K562 (cell line): ENCODE data around the gene LRP1. TPM values are rescaled to one million over a fixed set of nuclear protein-coding genes. Genes with fewer than 3 reads are reported as not detected.

Experiments
- ATAC-seq: fragments of 200-7000 bp; cut with Tn5 transposase; 3 replicates; pipeline ENCODE4 v1.9.1; 2020; ENCODE audit warnings: moderate library complexity
- BruUV-seq: library from RNA; stranded (reverse); fragments of 400-500 nt; replicated peaks from 2 replicates; lab custom pipeline; 2021; lab: Mats Ljungman, UMichigan
- CTCF ChIA-PET: fragments of 300-600 bp; formaldehyde crosslinking; extraction: SDS; loops from one replicate; lab custom pipeline; 2021; ENCODE audit warnings: low intra/inter-chr PET ratio; lab: Yijun Ruan, JAX
- POLR2A ChIA-PET: fragments of 300-600, 350-650 bp; sonication (Branson Sonifier 250); formaldehyde crosslinking; extraction: SDS; loops from one replicate; lab custom pipeline; 2021; ENCODE audit warnings: antibody characterized with exemption, inconsistent platforms; lab: Yijun Ruan, JAX
- DNase-seq, 4 experiments: peaks; one replicate each; pipeline versions ENCODE4 v3.0.0 to v3.0.0-alpha.2; 2011 to 2018; ENCODE audit warnings: low spot score in 3 of 4, mixed read lengths in 3 of 4; ENCODE audit errors: extremely low read depth in 1 of 4
- FAIRE-seq: peaks from 2 replicates; lab custom pipeline; 2011; peaks lifted over from hg19 to GRCh38; lab: Jason Lieb, UNC
- H2AFZ ChIP-seq: 2 replicates; pipeline ENCODE4 v1.6.0; 2011; ENCODE audit warnings: low read depth, low read length, control low read depth, inconsistent platforms
- H3K27ac ChIP-seq: fragments of 200-600 bp; 3 replicates; pipeline ENCODE4 v1.8.0; 2011; ENCODE audit warnings: low read depth, mild to moderate bottlenecking, control low read depth, inconsistent platforms, low read length, moderate library complexity, mixed read lengths; ENCODE audit errors: extremely low read depth
- H3K27me3 ChIP-seq, 2 experiments: fragments of 300-600 bp in 1 of 2; 2 replicates in 1 of 2; 3 replicates in 1 of 2; pipeline versions ENCODE4 v1.6.0 to v1.8.0; 2011; ENCODE audit warnings: inconsistent platforms in 2 of 2, low read length in 2 of 2, mild to moderate bottlenecking in 1 of 2, mixed read lengths in 1 of 2, moderate library complexity in 1 of 2; ENCODE audit not compliant: control insufficient read depth in 2 of 2, insufficient read depth in 2 of 2
- H3K36me3 ChIP-seq: fragments of 300-600 bp; 3 replicates; pipeline ENCODE4 v1.8.0; 2011; ENCODE audit warnings: mild to moderate bottlenecking, low read length, inconsistent platforms; ENCODE audit not compliant: control insufficient read depth, insufficient read depth
- H3K4me1 ChIP-seq, 2 experiments: fragments of 200-600 bp in 1 of 2; replicated peaks in 1 of 2; 2 replicates in 1 of 2; 3 replicates in 1 of 2; pipeline versions ENCODE4 v1.5.1 to v1.8.0; 2011; ENCODE audit warnings: inconsistent platforms in 2 of 2, low read length in 2 of 2, mild to moderate bottlenecking in 1 of 2, mixed read lengths in 1 of 2, moderate library complexity in 1 of 2; ENCODE audit not compliant: control insufficient read depth in 2 of 2, insufficient read depth in 2 of 2
- H3K4me2 ChIP-seq: 2 replicates; pipeline ENCODE4 v1.6.1; 2011; ENCODE audit warnings: low read length, control low read depth, inconsistent platforms, mixed read lengths; ENCODE audit not compliant: insufficient read depth
- H3K4me3 ChIP-seq: fragments of 200-600 bp; sonication (generic), shearing (Covaris generic); 2 replicates; pipeline ENCODE4 v1.5.1; 2016; ENCODE audit warnings: control low read depth, inconsistent platforms
- H3K79me2 ChIP-seq: fragments of 200-600 bp; 3 replicates; pipeline ENCODE4 v1.8.0; 2011; ENCODE audit warnings: low read length, inconsistent platforms; ENCODE audit not compliant: control insufficient read depth, insufficient read depth
- H3K9ac ChIP-seq, 2 experiments: 2 replicates each; pipeline versions ENCODE4 v1.6.0 to v1.6.1; 2011; ENCODE audit warnings: low read depth in 2 of 2, low read length in 2 of 2, control low read depth in 1 of 2, inconsistent platforms in 1 of 2, mild to moderate bottlenecking in 1 of 2, mixed read lengths in 1 of 2; ENCODE audit not compliant: insufficient read depth in 1 of 2
- H3K9me1 ChIP-seq: one replicate; pipeline ENCODE4 v1.6.0; 2011; ENCODE audit warnings: inconsistent platforms, mild to moderate bottlenecking, low read length, moderate library complexity; ENCODE audit not compliant: control insufficient read depth, insufficient read depth
- H3K9me3 ChIP-seq: replicated peaks from 2 replicates; pipeline ENCODE4 v1.5.1; 2011; ENCODE audit warnings: low read depth, low read length, inconsistent platforms; ENCODE audit not compliant: control insufficient read depth, insufficient read depth
- H4K20me1 ChIP-seq: replicated peaks from 2 replicates; pipeline ENCODE4 v1.6.1; 2011; ENCODE audit warnings: low read length, inconsistent platforms, mixed read lengths; ENCODE audit not compliant: control insufficient read depth, insufficient read depth
- ARHGAP35 ChIP-seq: fragments of 450-650 bp; IDR thresholded peaks from 2 replicates; pipeline ENCODE4 v1.6.1; 2018; ENCODE audit not compliant: partially characterized antibody
- EGR1 ChIP-seq: fragments of 450-650 bp; conservative IDR thresholded peaks from 2 replicates; pipeline ENCODE4 v1.6.1; 2017; ENCODE audit warnings: mild to moderate bottlenecking
- FOXK1 ChIP-seq: sonication (generic); formaldehyde crosslinking; IDR thresholded peaks from 2 replicates; pipeline ENCODE4 v1.8.0; 2022; ENCODE audit warnings: missing genetic modification reagents, mild to moderate bottlenecking, borderline replicate concordance
- HDAC3 ChIP-seq: fragments of 450-650 bp; IDR thresholded peaks from 2 replicates; pipeline ENCODE4 v1.6.1; 2018; ENCODE audit warnings: borderline replicate concordance, mild to moderate bottlenecking, moderate library complexity; ENCODE audit not compliant: partially characterized antibody
- ILF3 ChIP-seq: fragments of 450-650 bp; IDR thresholded peaks from 2 replicates; pipeline ENCODE4 v1.6.1; 2018; ENCODE audit warnings: antibody characterized with exemption, mild to moderate bottlenecking, moderate library complexity, borderline replicate concordance
- MED1 ChIP-seq: sonication (generic); formaldehyde crosslinking; IDR thresholded peaks from 2 replicates; pipeline ENCODE4 v1.8.1; 2023; ENCODE audit warnings: missing genetic modification reagents, borderline replicate concordance
- NR3C1 ChIP-seq: sonication (generic); formaldehyde crosslinking; IDR thresholded peaks from 2 replicates; pipeline ENCODE4 v1.8.1; 2022; ENCODE audit warnings: missing genetic modification reagents
- PTRF ChIP-seq: fragments of 450-650 bp; IDR thresholded peaks from 2 replicates; pipeline ENCODE4 v1.6.1; 2016; ENCODE audit warnings: mild to moderate bottlenecking, missing genetic modification characterization, missing compliant biosample characterization
- ZEB2 ChIP-seq: fragments of 450-650 bp; IDR thresholded peaks from 2 replicates; pipeline ENCODE4 v1.6.1; 2016
- ZNF184 ChIP-seq: sonication (generic); formaldehyde crosslinking; IDR thresholded peaks from 2 replicates; pipeline ENCODE4 v1.5.0; 2020; ENCODE audit warnings: missing genetic modification reagents
- ZNF232 ChIP-seq: sonication (generic); formaldehyde crosslinking; IDR thresholded peaks from 2 replicates; pipeline ENCODE4 v1.8.0; 2022; ENCODE audit warnings: mild to moderate bottlenecking, missing genetic modification reagents
- ZNF445 ChIP-seq: fragments of 250-450 bp; sonication (Bioruptor Pico); IDR thresholded peaks from 2 replicates; pipeline ENCODE4 v1.4.0; 2020; ENCODE audit warnings: low read depth, mild to moderate bottlenecking, moderate library complexity
- WGBS: fragments of 100-300 bp; shearing (Covaris generic); methylation state at CpG from one replicate; pipeline ENCODE4 v1.1.6; 2016; ENCODE audit warnings: low coverage, mixed read lengths; ENCODE audit not compliant: insufficient coverage; ENCODE audit errors: missing lambda C conversion rate; 5-methylcytosine and 5-hydroxymethylcytosine counted together
- in situ Hi-C: fragments of 300-500 bp; cut with MboI; formaldehyde crosslinking; loops from 4 replicates; pipeline ENCODE4 v1.15.0; 2018; ENCODE audit warnings: inconsistent platforms, mixed read lengths
- intact Hi-C: fragments of 100-400 bp; cut with micrococcal nuclease; formaldehyde crosslinking; loops from 2 replicates; pipeline ENCODE4 v1.14.2; 2022
- polyA plus RNA-seq, 8 experiments: library from polyadenylated mRNA; depleted of rRNA in 4 of 8; stranded (reverse) in 5 of 8; unstranded in 3 of 8; fragments of >200 nt; fragmentation: Nextera tagmentation in 2 of 8; fragmentation: Illumina TruSeq in 1 of 8; extraction: Ambion mirVana in 2 of 8; extraction: Trizol in 1 of 8; gene quantifications; 2 replicates each; pipeline versions ENCODE4 v1.2.1 to v1.2.3, GENCODE V29; 2011 to 2014; ENCODE audit warnings: inconsistent platforms in 1 of 8, missing spikeins in 1 of 8
- total RNA-seq, 7 experiments: library from RNA; depleted of rRNA in 6 of 7; stranded (reverse); fragments of >200 nt in 6 of 7; fragmentation: Illumina TruSeq in 2 of 7; extraction: Trizol in 2 of 7; gene quantifications; 2 replicates each; pipeline versions ENCODE4 v1.2.1 to v1.2.3, GENCODE V29; 2011 to 2021; ENCODE audit warnings: low replicate concordance in 1 of 7
- TF ChIP-seq, protein P1 (sequence below): fragments of 250-450 bp; sonication (Bioruptor Pico); IDR thresholded peaks from 2 replicates; pipeline ENCODE4 v1.8.0; 2021; ENCODE audit warnings: mild to moderate bottlenecking, moderate library complexity
- TF ChIP-seq, protein P2 (sequence below): fragments of 450-650 bp; IDR thresholded peaks from one replicate; pipeline ENCODE4 v1.6.1; 2018; ENCODE audit warnings: mild to moderate bottlenecking, moderate library complexity; ENCODE audit not compliant: partially characterized antibody
- TF ChIP-seq, protein P3 (sequence below): sonication (generic); formaldehyde crosslinking; IDR thresholded peaks from 2 replicates; pipeline ENCODE4 v1.8.0; 2022; ENCODE audit warnings: missing genetic modification reagents, mild to moderate bottlenecking, borderline replicate concordance
- TF ChIP-seq, protein P4 (sequence below): sonication (generic); formaldehyde crosslinking; IDR thresholded peaks from 2 replicates; pipeline ENCODE4 v1.8.1; 2023; ENCODE audit warnings: mild to moderate bottlenecking, missing genetic modification reagents

The LRP1 gene
- total and polyA plus RNA-seq, 9 of the 15 experiments (the other 6 are each of a cell fraction or from before 2014, with no cell fraction given): 0.04 to 0.64 (median 0.19) TPM; not detected in 2

DNA sequence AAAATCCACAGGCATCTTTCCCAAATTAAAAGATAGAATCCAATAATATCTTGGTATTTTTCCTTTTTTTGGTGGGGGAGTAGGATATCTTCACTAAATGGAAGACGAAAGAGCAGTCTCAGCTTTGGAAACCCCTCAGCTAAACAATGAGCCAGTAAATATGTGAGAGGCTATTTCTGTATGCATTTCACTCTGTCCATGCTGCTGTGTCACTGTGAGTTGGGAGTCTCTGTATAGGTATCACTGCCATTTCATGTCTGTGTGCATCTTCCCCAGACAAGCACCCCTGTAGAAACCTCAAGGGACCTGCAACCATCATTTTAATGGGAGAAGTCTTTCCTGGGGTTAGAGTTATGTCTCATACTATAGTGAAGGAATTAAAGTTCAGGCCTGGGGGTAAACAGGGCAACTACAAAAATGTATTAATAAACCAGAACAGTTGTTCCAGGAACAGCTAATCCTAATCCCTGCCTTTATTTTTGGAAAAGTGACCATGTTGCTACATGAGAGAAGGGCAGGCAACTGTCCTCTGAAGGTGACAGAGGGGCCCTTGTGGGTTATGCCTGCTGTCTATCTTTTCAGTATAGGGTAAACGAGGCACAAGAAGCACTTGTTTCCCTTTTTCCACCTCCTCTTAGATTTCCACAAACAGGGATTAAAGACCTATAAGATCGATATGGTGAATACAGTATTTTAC lies 134.0 kb downstream of the LRP1 start:
- no peak for DNase-seq
- Histone ChIP-seq H3K4me2 (no peak overlapping the region), H3K9me3 (no peaks in the 10 kb centered on the region), H3K27me3 (no peaks in the 10 kb centered on the region), H3K36me3 (peaks cover 41% of the 10 kb centered on the region), H3K4me3 (no peak overlapping the region), H3K79me2 (no peaks in the 10 kb centered on the region), H3K4me1 (peaks cover 0 to 3% of the 10 kb centered on the region in 2 experiments; a peak in 2 of 5 replicates), H3K9me1 (no peaks in the 10 kb centered on the region), H3K27ac (no peak overlapping the region), H4K20me1 (no peaks in the 10 kb centered on the region), H2AFZ (no peak overlapping the region), H3K9ac (no peak overlapping the region)
- intact Hi-C loops (no loop called here), in situ Hi-C loops (no loop called here)
- POLR2A ChIA-PET: interaction anchor here (0.6 to 1.4 kb wide), 3 partner anchors 12 to 192 kb away, joined by 3 to 4 read pairs (median 3); no protein-coding TSS in a partner anchor
- CTCF ChIA-PET: no interaction called here
- no peak for ATAC-seq
- no TSS peak for BruUV-seq
- WGBS: 28% methylated on average over 3 of the region's 3 CpGs
- FAIRE-seq: no peak
- TF ChIP-seq, protein P1, sequence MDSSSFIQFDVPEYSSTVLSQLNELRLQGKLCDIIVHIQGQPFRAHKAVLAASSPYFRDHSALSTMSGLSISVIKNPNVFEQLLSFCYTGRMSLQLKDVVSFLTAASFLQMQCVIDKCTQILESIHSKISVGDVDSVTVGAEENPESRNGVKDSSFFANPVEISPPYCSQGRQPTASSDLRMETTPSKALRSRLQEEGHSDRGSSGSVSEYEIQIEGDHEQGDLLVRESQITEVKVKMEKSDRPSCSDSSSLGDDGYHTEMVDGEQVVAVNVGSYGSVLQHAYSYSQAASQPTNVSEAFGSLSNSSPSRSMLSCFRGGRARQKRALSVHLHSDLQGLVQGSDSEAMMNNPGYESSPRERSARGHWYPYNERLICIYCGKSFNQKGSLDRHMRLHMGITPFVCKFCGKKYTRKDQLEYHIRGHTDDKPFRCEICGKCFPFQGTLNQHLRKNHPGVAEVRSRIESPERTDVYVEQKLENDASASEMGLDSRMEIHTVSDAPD: no peak
- TF ChIP-seq ZNF184 (no peak), ZNF445 (CRISPR knock-in tag) (no peak), NR3C1 (no peak), ZEB2 (no peak), PTRF (tag) (no peak), FOXK1 (CRISPR knock-in tag) (no peak), MED1 (CRISPR knock-in tag) (no peak), ILF3 (no peak), HDAC3 (no peak), EGR1 (no peak), ARHGAP35 (no peak), ZNF232 (CRISPR knock-in tag) (no peak)
- TF ChIP-seq, protein P2, sequence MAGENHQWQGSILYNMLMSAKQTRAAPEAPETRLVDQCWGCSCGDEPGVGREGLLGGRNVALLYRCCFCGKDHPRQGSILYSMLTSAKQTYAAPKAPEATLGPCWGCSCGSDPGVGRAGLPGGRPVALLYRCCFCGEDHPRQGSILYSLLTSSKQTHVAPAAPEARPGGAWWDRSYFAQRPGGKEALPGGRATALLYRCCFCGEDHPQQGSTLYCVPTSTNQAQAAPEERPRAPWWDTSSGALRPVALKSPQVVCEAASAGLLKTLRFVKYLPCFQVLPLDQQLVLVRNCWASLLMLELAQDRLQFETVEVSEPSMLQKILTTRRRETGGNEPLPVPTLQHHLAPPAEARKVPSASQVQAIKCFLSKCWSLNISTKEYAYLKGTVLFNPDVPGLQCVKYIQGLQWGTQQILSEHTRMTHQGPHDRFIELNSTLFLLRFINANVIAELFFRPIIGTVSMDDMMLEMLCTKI: no peak
- TF ChIP-seq, protein P3, sequence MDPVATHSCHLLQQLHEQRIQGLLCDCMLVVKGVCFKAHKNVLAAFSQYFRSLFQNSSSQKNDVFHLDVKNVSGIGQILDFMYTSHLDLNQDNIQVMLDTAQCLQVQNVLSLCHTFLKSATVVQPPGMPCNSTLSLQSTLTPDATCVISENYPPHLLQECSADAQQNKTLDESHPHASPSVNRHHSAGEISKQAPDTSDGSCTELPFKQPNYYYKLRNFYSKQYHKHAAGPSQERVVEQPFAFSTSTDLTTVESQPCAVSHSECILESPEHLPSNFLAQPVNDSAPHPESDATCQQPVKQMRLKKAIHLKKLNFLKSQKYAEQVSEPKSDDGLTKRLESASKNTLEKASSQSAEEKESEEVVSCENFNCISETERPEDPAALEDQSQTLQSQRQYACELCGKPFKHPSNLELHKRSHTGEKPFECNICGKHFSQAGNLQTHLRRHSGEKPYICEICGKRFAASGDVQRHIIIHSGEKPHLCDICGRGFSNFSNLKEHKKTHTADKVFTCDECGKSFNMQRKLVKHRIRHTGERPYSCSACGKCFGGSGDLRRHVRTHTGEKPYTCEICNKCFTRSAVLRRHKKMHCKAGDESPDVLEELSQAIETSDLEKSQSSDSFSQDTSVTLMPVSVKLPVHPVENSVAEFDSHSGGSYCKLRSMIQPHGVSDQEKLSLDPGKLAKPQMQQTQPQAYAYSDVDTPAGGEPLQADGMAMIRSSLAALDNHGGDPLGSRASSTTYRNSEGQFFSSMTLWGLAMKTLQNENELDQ: no peak
- TF ChIP-seq, protein P4, sequence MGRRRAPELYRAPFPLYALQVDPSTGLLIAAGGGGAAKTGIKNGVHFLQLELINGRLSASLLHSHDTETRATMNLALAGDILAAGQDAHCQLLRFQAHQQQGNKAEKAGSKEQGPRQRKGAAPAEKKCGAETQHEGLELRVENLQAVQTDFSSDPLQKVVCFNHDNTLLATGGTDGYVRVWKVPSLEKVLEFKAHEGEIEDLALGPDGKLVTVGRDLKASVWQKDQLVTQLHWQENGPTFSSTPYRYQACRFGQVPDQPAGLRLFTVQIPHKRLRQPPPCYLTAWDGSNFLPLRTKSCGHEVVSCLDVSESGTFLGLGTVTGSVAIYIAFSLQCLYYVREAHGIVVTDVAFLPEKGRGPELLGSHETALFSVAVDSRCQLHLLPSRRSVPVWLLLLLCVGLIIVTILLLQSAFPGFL (CRISPR knock-in tag): no peak
